ENCODE measurements around the gene FOXO3B.
"Not testable (repeated sequence)": the region's sequence is repeated elsewhere in the genome, so short reads cannot be mapped to it uniquely, and the experiment has no call there.

Gene FOXO3B

DNA sequence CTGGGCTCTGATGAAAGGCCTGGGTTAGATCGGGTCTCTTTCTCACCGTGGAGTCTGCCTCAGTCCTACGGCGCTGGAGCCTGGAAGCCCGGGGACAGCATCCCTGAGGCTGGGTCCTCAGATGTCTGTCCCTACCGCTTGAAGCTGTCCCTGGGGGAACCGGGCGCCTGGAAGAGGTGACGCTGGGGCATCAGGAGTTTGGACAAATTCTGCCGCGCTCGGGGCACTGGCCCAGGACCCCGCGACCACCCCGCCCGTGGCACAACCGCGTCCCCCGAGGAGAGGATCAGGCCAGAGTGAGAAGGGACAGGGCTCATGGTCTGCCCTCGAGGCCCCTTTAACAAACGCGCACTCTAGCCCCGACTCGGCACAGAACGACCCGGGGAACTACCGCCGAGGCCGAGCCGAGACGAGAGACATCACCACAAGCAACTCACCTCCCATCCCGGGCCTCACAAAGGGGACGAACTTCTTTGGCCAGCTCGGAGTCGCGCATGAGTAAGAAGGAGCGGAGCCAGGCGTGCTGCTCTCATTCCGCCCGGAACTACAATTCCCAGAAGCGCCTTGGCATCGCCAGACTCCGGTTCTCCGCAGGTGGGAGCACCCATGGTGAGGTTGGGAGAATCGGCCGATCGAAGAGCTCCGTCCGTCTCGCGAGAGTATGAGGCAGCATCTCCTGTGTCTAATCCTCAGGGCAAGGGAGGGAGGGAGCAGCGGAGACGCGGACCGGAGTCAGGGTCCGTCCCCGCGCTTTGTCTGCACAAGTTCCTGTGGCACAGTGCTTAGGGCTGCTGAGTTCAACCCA is at the start of gene FOXO3B:
FOXO3B (minus strand) TSS at position 548 of the 805 bp plus-strand sequence. CDS start 663 bp downstream, outside the sequence.
- DNase-seq, result peak; percentile 94

DNA sequence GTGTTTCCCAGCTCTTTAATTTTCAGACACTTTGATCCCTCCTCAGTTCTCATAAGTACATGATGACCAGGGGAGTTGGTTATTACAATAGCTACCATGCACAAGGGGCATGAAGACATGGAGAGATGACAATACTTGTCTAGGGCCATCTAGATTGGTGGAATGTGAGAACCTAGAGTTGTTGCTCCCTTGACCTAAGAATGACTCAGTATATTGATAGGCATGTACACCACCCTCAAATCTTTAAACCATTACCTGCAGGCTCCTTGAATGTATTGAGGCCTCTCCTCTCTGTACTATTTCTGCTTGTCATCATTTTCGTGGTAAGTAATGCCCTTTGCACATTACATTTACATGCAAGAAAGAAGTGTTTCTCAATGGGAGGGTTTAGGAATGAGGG is 41.4 kb upstream of the FOXO3B start:
- DNase-seq, result not testable (repeated sequence)

DNA sequence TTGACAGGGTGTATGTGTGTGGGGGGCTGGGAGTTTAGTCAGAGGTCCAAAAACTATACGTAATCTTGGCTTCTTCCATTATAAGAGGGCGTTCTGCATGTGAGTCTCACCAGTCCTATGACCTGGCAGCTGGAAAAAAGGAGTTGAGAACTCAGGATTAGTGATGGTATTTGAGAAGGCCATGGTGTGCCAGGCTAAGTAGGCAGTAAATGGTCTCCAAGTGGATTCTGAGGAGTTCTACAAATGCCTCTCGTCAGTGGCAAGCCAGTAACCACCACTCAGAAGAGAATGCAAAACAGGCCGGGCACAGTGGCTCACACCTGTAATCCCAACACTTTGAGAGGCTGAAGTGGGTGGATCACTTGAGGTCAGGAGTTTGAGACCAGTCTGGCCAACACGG is 40.5 kb upstream of the FOXO3B start:
- not testable (repeated sequence) for DNase-seq

DNA sequence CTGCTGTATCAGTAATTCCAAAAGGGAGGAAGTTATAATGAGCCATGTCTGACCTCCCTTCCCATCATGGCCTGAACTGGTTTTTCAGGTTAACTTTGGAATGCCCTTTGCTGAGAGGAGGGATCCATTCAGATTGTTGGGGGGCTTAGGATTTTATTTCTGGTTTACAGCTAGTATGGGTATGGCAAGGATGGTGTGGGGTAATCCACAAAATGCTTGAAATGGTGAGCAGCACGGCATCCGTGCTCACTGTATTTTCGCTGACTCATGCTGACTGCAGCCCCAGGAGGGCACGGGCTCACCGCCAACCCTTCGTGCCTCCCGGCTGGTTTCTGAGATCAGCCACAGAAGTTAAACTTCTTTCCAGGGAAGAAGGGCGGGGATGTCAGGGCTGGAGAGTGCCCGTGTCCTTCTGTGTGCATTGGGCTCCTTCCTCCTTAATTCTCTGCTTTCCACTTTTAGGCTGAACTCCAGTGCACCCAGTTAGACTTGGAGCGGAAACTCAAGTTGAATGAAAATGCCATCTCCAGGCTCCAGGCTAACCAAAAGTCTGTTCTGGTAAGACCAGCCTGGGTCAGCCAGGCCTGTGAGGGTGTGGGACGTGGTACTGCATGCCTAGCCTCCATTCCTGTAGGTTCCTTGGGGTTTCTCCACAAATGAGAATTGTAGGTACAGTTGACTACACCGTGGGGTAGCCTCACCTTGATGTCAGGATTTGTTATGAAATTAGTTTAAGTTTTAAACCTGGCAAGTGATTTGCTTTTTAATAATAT is 39.8 kb upstream of the FOXO3B start:
- not testable (repeated sequence) for DNase-seq

DNA sequence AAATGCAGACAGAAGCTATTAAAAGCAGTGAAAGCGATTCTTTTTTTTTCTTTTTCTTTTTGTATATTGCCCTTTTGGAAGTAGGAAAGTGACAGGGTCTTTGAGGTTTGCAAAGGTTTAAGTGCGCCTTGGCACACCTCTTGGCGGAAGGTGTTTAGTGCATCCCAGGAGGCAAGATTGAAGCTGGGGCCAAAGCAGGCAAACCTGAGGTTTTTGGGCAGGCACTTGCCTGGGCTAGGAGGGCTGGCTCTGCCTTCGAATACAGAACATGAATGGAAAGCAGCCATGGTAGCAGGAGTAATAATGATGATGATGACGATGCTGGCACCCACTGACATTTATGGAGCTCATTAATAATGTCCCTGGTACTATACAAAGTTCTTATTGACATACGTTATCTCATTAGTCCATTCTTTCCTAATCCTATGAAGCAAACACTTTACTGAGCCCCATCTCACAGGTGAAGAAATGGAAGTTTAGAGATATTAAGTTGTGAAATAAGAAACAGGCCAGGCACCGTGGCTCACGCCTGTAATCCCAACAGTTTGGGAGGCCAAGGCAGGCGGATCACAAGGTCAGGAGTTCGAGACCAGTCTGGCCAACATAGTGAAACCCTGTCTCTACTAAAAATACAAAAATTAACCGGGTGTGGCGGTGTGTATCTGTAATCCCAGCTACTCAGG is 37.5 kb upstream of the FOXO3B start:
- not testable (repeated sequence) for DNase-seq

DNA sequence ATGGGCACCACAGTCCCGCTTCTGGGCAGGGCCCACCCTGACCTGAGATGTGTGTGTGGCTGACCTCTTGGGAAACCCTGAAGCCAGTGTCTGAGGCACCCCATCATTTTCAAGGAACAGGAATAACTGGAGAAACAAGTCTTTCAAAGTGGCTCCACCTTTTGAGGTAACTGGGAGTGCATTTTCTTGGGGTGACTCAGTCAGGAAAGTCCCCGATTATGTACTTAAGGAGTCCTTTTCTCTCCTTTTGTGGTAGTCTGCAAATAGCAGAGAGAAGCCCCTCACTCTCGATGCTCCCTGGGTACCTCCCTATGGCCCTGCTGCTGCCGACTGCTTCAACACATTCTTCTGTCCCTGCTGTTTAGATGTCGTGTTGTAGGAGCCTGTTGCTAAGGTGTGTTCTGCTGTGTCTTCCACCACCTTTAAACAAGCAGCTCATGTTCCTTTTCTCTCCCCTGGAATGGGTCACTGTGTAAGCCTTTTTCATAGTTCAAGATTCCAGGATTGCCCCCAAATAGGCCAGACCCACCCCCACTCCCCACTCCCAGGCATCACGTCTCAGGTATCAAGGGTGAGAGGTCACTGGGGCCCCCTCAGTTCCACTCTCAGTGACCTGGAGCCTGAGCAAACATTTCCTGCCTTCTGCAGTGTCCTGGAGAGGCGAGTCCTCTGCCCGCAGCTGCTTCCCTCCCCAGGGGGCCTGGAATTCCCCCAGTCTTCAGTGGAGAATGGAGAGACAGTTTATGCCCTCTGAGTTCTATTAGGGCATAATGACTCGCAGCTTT is 36.7 kb upstream of the FOXO3B start:
- DNase-seq, result peak; percentile 22

DNA sequence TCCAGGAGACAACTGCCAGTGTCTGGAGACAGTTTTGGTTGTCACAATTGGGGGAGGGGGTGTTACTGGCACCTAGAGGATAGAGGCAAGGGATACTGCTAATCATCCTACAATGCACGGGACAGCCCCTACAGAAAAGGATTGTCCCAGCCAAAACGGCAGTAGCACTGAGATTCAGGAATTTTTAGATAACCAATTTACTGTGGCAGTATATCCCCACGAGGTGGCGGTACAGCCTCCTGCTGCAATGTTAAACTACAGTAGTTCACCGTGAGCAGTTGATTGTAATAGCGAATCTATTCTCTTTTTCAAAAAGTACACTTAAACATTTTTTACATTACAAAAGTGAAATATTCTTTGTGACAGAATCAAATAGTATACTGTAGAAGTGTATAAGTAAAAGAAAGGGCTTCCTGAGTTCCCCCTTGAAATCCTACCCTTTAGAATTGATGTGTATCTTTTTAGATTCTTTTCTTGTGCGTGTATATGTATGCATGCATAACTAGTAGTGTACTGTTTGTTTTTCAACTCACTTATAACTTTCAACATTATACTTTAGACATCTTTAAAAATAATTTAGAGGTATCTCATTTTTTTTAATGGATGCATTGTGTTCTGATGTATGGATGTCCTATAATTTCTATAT is 30.4 kb upstream of the FOXO3B start:
- DNase-seq, result peak; percentile 68

DNA sequence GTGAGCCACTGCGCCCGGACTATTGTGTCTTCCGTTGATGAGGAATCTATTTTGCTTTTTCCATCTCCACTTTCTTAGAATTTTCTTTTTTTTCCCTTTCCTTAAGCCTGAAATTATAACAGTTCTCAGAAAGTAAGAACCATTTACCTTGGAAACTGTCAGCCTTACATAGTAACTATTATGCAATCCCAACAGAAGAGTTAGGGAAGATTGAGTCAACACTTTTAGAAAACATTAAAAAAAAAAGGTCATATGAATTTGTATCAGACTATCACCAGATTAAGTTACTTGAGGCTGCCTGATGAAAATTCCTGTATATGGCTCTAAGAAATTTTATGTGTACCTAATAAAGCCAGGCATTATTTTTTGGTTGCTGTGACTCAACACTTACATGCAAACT is 26.1 kb upstream of the FOXO3B start:
- not testable (repeated sequence) for DNase-seq

DNA sequence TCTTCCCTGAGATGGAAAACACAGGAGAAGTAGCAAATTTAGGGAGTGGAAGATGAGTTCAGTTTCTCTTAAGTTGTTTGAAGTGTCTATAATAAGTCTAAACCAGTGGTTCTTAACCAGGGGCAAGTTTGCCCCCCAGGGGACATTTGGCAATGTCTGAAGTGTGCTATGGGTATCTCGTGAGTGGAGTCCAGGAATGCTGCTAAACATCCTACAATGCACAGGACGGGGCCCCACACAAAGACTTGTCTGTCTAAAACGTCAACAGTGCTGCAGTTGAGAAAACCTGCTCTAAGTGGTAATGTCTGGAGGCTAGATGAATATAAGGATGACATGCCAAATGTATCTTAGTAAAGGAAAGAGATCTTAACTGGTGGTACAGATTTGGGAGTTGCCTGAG is 23.8 kb upstream of the FOXO3B start:
- DNase-seq, result not testable (repeated sequence)

DNA sequence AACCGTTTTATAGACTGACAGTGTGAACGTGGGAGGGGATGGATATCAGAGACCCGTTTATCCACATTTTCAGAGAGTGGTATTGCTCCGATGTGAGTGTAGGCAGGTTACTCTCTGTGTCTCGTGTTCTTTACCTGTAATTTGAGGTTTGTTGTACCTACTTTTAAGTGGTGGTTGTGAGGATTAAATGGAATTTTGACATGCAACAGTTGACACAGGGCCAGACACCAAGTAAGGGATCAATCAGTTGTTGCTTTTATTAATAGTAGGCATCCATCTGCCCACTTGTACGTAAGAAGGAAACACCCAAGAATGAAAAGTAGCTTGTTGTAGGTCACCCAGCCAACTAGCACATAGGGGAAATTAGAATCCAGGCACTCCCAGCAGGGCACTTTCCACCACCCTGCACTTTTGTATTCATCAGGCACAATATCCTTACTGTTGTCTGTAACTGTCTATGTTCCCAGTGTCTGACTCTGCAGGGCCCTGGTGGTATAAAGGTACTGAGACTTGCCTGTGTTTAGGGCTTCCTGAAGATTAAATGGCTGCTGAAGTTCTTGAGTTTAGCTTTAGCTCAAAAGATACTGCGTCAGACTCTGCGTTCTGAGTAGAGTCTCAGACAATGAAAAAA is 16.5 kb upstream of the FOXO3B start:
- DNase-seq, result not testable (repeated sequence)

DNA sequence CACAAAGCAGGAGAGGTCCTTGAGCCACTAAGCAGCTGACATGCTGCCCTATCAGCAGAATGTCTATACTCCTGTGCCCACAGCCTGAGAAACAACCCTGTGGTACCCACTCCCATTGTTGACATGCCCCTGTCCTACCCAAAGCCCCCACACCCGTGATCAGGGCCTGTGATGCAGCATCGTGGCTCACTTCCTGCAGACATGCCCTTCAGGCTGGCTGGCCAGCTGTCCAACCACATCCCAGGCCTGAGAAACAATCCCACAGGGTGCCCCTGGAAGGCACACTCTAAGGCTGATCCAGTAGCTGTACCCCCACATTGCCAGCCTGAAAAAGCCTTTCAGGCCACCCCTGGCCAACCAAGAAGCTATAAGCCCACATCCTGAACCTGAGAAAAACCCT is 13.0 kb upstream of the FOXO3B start:
- not testable (repeated sequence) for DNase-seq

DNA sequence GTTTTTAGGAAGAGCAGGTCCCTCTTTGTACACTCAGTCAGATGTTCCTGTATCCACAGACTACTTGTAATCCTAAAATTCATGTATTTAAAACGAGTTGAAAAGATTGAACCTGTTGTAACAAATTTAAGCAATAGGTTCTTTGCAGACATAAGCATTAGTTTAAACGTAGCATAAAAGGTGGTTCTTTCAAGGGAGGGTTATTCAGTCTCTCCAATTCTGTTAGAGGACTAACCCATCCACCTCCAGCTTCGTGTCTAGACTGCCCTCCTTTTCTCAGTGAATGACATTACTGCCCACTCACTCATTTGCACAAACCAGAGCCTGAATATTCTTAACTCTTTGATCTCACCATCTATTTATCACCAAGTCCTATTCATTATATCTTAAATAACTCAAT is 554 bp upstream of the FOXO3B start:
- DNase-seq, result not testable (repeated sequence)

DNA sequence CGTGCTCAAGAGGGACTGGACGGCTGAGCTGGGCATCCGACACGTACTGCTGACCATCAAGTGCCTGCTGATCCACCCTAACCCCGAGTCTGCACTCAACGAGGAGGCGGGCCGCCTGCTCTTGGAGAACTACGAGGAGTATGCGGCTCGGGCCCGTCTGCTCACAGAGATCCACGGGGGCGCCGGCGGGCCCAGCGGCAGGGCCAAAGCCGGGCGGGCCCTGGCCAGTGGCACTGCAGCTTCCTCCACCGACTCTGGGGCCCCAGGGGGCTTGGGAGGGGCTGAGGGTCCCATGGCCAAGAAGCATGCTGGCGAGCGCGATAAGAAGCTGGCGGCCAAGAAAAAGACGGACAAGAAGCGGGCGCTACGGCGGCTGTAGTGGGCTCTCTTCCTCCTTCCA is 4.7 kb downstream of the FOXO3B start:
- not testable (repeated sequence) for DNase-seq

DNA sequence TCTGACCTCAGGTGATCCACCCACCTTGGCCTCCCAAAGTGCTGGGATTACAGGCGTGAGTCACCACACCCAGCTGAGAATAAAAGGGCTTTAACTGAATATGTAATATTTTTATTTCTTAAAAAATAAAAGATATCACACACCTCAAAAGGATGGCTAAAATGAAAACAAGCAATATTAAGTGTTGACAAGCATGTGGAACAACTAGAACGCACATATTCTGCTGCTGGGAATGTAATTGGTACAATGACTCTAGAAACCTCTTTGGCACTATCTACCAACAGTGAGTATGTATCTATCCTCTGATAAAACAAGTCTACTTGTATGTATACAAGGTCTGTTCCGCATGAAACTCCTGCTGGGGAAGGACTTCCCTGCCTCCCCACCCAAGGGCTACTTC is 5.2 kb downstream of the FOXO3B start:
- not testable (repeated sequence) for DNase-seq

DNA sequence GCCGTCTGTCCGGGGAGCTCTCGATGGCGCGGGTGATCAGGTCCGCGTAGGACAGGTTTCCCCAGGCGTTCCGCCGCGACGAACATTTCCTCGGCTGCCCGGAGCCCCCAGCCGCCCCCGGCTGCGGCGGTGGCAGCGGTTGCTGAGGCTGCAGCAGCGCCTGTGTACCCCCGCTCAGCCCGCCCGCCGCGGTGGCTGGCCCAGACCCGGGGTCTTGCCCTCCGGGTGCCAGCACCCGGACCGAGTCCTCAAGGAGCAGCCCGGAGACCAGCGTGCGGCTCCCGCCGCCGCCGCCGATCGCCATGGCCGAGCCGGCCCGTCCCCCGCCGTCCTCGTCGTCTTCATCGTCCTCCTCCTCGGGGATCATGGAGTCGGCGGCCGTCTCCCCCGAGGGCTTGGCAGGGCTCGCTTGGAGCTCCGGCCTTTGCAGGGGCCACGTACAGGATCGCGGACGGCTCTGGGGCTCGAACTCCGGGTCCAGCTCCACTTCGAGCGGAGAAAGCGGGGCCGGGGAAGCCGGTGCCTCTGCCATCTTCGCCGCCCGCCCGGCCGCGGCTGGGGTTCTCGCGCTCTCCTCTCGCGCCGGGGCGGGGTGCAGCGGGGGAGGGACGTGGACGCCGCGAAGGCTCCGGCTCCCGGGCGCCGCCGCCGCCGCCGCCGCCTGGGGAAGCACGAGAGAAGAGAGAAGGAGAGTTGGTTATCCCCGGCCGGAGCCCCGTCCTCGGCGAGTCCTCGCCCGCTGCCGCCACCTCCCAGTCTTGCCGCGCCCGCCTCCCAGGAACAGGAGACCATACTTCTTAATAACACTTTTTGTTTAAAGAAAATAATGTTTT is 9.5 kb downstream of the FOXO3B start:
- not testable (repeated sequence) for DNase-seq

DNA sequence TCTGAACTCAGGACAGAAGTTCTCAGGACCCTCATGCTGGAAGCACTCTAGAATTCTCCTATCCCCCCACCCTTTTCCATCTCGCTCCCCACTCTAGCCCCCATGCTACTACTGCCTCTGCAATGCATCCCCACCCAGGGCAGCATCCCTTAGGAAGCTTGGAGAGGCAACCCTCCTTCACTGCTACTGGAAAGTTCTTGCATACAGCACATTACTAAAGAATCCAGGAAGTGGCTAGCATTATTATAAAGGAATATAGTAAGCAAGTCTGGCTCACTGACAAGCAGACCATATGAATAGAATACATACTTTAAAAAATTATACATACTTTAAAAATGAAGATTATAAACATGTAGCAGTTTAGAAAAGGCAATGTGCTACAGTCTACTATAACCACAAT is 13.5 kb downstream of the FOXO3B start:
- not testable (repeated sequence) for DNase-seq

DNA sequence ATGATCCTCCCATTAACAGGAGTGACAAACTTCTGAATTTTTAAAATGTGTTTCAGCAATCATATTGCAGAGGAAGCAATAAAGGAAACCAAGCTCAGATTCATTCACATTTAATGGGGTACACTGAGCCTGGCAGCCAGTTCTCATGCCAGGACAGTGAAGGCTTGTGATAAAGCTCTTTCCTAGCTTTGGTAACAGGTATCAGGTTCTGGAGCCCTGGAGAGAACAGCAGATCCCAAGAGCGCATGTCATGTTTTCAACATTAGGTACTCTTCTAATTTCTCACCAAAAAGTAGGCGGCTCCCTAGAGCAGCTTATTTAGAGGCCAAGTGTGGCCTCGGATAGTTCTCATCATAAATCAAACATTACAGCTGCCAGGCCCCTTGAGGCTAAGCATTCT is 14.6 kb downstream of the FOXO3B start:
- not testable (repeated sequence) for DNase-seq

DNA sequence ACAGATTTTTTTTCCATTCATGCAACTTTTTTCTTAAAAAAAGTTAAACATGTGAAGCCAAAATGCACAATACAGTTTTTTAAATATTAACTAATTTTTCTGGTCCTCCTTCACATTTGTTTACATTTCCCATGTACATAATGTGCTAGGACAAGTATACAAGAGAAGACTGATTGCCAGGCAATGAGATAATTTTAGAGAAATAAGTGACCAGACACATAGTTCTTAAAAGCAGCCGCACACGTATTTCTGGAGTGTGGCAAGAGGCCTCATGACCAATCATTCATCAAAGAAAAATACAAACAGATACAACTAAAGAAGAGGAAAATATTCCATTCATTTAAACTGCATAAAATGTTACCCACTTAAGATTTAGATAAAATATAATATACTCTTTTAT is 15.8 kb downstream of the FOXO3B start:
- DNase-seq, result not testable (repeated sequence)

DNA sequence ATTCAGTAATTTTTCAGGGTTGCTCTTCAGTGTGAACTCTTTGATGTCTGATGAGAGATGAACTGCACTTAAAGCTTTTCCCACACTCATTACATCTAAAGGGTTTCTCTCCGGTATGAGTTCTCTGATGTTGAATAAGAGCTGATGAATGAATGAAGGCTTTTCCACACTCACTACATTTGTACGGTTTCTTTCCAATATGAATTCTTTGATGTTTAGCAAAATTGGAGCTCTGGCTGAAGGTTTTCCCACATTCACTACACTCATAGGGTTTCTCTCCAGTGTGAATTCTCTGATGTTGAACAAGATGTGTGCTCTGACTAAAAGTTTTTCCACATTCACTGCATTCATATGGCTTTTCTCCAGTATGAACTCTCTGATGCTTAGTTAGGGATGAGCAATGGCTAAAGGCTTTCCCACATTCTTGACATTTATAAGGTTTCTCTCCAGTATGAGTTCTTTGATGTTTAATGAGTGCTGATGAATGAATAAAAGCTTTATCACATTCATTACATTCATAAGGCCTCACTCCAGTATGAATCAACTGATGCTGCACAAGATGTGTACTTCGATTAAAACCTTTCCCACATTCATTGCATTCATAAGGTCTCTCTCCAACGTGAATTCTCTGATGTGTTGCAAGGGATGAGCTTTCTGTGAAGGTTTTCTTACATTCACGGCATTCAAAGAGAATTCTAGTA is 20.0 kb downstream of the FOXO3B start:
- DNase-seq, result not testable (repeated sequence)

DNA sequence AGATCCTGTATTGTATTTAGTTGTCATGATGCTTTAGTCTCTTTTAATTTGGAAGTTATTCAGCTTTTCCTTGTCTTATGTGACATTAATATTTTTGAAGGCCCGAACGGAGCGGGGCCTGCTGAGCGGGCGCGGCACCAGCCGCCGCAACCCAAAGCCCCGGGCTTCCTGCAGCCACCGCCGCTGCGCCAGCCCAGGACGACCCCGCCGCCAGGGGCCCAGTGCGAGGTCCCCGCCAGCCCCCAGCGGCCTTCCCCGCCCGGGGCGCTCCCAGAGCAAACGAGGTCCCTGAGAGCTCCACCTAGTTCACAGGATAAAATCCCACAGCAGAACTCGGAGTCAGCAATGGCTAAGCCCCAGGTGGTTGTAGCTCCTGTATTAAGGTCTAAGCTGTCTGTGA is 32.0 kb downstream of the FOXO3B start:
- DNase-seq, result not testable (repeated sequence)

Data from femur (tissue), 1 donor.